Breast epithelium (tissue), 4 donors: ENCODE results near the gene PTPRN2. TPM values are rescaled to one million over a fixed set of nuclear protein-coding genes. Genes with fewer than 3 reads are reported as not detected.

Experiments
- DNase-seq, 2 donors: peaks; one replicate each; pipeline ENCODE4 v3.0.0-alpha.2; 2019; ENCODE audit warnings: low spot score in 2 of 2
- H3K27ac ChIP-seq, 2 donors: fragments of 200-600 bp; sonication (generic) in 1 of 2; one replicate each; pipeline ENCODE4 v1.5.1; 2016 to 2019; ENCODE audit warnings: mild to moderate bottlenecking in 1 of 2
- H3K27me3 ChIP-seq, 2 donors: fragments of 200-600 bp; sonication (generic) in 1 of 2; one replicate each; pipeline versions ENCODE4 v1.5.1 to v1.6.0; 2017 to 2019; ENCODE audit warnings: control low read depth in 1 of 2, mild to moderate bottlenecking in 1 of 2
- H3K36me3 ChIP-seq: fragments of 200-600 bp; one replicate; pipeline ENCODE4 v1.5.1; 2019
- H3K4me1 ChIP-seq, 2 donors: fragments of 200-600 bp; sonication (generic); one replicate each; pipeline ENCODE4 v1.5.1; 2016 to 2019; ENCODE audit warnings: control low read depth in 1 of 2
- H3K4me3 ChIP-seq, 3 donors: fragments of 200-600 bp; sonication (generic); 1 replicate in 2 of 3; 2 replicates in 1 of 3; pipeline ENCODE4 v1.5.1; 2016 to 2019; ENCODE audit warnings: mild to moderate bottlenecking in 3 of 3, moderate library complexity in 2 of 3
- H3K9me3 ChIP-seq, 2 donors: fragments of 200-600 bp; sonication (generic) in 1 of 2; one replicate each; pipeline ENCODE4 v1.5.1; 2016 to 2019; ENCODE audit warnings: control low read depth in 1 of 2
- POLR2A ChIP-seq: fragments of 450-650 bp; IDR thresholded peaks from one replicate; pipeline ENCODE4 v1.6.1; 2016; ENCODE audit warnings: antibody characterized with exemption, mild to moderate bottlenecking, moderate library complexity
- POLR2AphosphoS5 ChIP-seq, 3 donors: sonication (generic); formaldehyde crosslinking; IDR thresholded peaks; one replicate each; pipeline ENCODE4 v1.6.1; 2017; ENCODE audit warnings: antibody characterized with exemption in 3 of 3
- intact Hi-C: fragments of 100-400 bp; cut with DNase I; formaldehyde crosslinking; loops from one replicate; pipeline ENCODE4 v1.15.1; 2023; ENCODE audit warnings: low total_unique reads
- total RNA-seq, 3 donors: library from RNA; depleted of rRNA; stranded (reverse); fragments of >200 nt; gene quantifications; one replicate each; pipeline ENCODE4 v1.1.0, GENCODE V29; 2016
- TF ChIP-seq, protein P1 (sequence below), 3 donors: fragments of 450-650 bp; IDR thresholded peaks; one replicate each; pipeline ENCODE4 v1.5.1; 2016 to 2017; ENCODE audit warnings: antibody characterized with exemption in 3 of 3, mild to moderate bottlenecking in 3 of 3, moderate library complexity in 3 of 3

PTPRN2 gene
- total RNA-seq, 3 donors from 2014 or later: 1.6 to 2.2 (median 2.2) TPM

- H3K27ac ChIP-seq: no peak overlapping the region
- no peak for TF ChIP-seq POLR2A
- no peak for DNase-seq
- H3K4me3 ChIP-seq: no peak overlapping the region
- H3K27me3 ChIP-seq: peaks cover 0 to 22% of the 10 kb centered on the region in 2 donors
- no peaks in the 10 kb centered on the region for H3K36me3 ChIP-seq
- intact Hi-C loops: no loop called here
- no peaks in the 10 kb centered on the region for H3K9me3 ChIP-seq
- no peaks in the 10 kb centered on the region for H3K4me1 ChIP-seq
Observed at GRCh38 chr7:157990881-157991250, 596.8 kb downstream of the PTPRN2 start.

- Histone ChIP-seq H3K27ac (no peak overlapping the region), H3K4me1 (no peaks in the 10 kb centered on the region), H3K9me3 (no peaks in the 10 kb centered on the region), H3K27me3 (peaks cover 0 to 22% of the 10 kb centered on the region in 2 donors), H3K36me3 (no peaks in the 10 kb centered on the region), H3K4me3 (no peak overlapping the region)
- intact Hi-C loops: no loop called here
- DNase-seq: peak in 1 of 2 donors; percentile 54
- no peak for TF ChIP-seq POLR2A
Observed at GRCh38 chr7:157990226-157990880, 597.3 kb downstream of the PTPRN2 start.

GRCh38 chr7:157989589-157989988, 598.0 kb downstream of the PTPRN2 start:
- Histone ChIP-seq H3K4me1 (no peaks in the 10 kb centered on the region), H3K9me3 (no peaks in the 10 kb centered on the region), H3K27me3 (peaks cover 0 to 22% of the 10 kb centered on the region in 2 donors), H3K27ac (no peak overlapping the region), H3K4me3 (no peak overlapping the region), H3K36me3 (no peaks in the 10 kb centered on the region)
- no peak for TF ChIP-seq POLR2A
- no peak for TF ChIP-seq POLR2AphosphoS5 (IDR thresholded peaks at IDR 0.05)
- TF ChIP-seq, protein P1, sequence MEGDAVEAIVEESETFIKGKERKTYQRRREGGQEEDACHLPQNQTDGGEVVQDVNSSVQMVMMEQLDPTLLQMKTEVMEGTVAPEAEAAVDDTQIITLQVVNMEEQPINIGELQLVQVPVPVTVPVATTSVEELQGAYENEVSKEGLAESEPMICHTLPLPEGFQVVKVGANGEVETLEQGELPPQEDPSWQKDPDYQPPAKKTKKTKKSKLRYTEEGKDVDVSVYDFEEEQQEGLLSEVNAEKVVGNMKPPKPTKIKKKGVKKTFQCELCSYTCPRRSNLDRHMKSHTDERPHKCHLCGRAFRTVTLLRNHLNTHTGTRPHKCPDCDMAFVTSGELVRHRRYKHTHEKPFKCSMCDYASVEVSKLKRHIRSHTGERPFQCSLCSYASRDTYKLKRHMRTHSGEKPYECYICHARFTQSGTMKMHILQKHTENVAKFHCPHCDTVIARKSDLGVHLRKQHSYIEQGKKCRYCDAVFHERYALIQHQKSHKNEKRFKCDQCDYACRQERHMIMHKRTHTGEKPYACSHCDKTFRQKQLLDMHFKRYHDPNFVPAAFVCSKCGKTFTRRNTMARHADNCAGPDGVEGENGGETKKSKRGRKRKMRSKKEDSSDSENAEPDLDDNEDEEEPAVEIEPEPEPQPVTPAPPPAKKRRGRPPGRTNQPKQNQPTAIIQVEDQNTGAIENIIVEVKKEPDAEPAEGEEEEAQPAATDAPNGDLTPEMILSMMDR (IDR thresholded peaks at IDR 0.05): no peak
- DNase-seq: no peak
- intact Hi-C loops: no loop called here

- Histone ChIP-seq H3K9me3 (no peaks in the 10 kb centered on the region), H3K27me3 (peaks cover 0 to 25% of the 10 kb centered on the region in 2 donors), H3K27ac (no peak overlapping the region), H3K4me3 (no peak overlapping the region), H3K36me3 (no peaks in the 10 kb centered on the region), H3K4me1 (no peaks in the 10 kb centered on the region)
- intact Hi-C loops: no loop called here
- no peak for DNase-seq
- TF ChIP-seq POLR2A (no peak), POLR2AphosphoS5 (IDR thresholded peaks at IDR 0.05) (no peak)
- TF ChIP-seq, protein P1 (IDR thresholded peaks at IDR 0.05): no peak
Observed at GRCh38 chr7:157987906-157988305, 599.7 kb downstream of the PTPRN2 start.

DNA sequence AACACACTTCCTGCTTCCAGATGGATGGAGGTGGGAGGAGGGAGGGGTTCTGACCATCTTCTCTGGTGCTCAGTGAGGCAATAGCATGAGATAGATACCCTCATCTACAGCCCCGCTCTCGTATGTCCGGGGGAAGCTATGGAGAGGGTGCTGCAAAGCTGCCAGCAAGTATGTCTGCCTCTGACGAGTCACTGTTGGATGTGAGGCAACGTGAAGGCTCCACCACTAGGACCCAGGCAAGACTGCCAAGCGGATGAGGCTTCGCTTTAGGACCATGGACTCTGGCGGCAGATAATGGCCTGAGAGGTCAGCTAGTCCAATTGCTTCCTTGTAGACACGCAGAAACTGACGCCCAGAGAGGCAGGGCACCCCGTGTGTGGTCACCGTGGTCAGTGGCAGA, 601.6 kb downstream of the PTPRN2 start:
- Histone ChIP-seq H3K9me3 (no peaks in the 10 kb centered on the region), H3K27me3 (peaks cover 0 to 23% of the 10 kb centered on the region in 2 donors), H3K27ac (no peak overlapping the region), H3K4me3 (no peak overlapping the region), H3K36me3 (no peaks in the 10 kb centered on the region), H3K4me1 (no peaks in the 10 kb centered on the region)
- DNase-seq: no peak
- no peak for TF ChIP-seq POLR2A
- no peak for TF ChIP-seq POLR2AphosphoS5 (IDR thresholded peaks at IDR 0.05)
- TF ChIP-seq, protein P1 (IDR thresholded peaks at IDR 0.05): no peak
- intact Hi-C loops: no loop called here

DNA sequence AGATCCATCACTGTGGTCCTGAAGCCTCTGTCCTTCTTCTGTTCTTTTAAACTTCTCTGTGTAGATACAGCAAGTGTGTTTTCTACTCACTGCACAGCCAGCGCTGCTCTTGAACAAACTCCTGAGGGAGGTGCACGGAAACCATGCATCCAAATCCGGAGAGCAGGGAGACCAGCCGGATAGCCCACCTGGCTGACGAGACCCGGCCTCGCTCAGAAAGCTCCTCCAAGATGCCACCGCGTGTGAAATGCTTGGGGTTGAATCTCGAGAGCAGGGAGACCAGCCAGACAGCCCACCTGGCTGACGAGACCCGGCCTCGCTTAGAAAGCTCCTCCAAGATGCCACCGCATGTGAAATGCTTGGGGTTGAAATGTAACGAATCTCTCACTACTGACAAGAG, 602.0 kb downstream of the PTPRN2 start:
- Histone ChIP-seq H3K36me3 (no peaks in the 10 kb centered on the region), H3K27me3 (peaks cover 0 to 22% of the 10 kb centered on the region in 2 donors), H3K4me1 (no peaks in the 10 kb centered on the region), H3K9me3 (no peaks in the 10 kb centered on the region), H3K27ac (no peak overlapping the region), H3K4me3 (no peak overlapping the region)
- TF ChIP-seq POLR2AphosphoS5 (IDR thresholded peaks at IDR 0.05) (no peak), POLR2A (no peak)
- TF ChIP-seq, protein P1 (IDR thresholded peaks at IDR 0.05): no peak
- DNase-seq: no peak
- intact Hi-C loops: no loop called here
